Fibroblast of lung (primary cell): Measurements from ENCODE around the gene ACSS3.

ENCODE experiments used
- EZH2 ChIP-seq: IDR thresholded peaks from 2 replicates; pipeline ENCODE4 v1.5.1; 2012; ENCODE audit warnings: low read length, control low read depth, mild to moderate bottlenecking; ENCODE audit errors: missing control alignments
- TF ChIP-seq, protein P1 (sequence below), 2 donors: IDR thresholded peaks in 1 of 2; conservative IDR thresholded peaks in 1 of 2; 1 replicate in 1 of 2; 2 replicates in 1 of 2; pipeline ENCODE4 v1.5.1; 2011 to 2012; ENCODE audit warnings: low read length in 2 of 2, control low read depth in 1 of 2, inconsistent platforms in 1 of 2, low read depth in 1 of 2, mild to moderate bottlenecking in 1 of 2

DNA sequence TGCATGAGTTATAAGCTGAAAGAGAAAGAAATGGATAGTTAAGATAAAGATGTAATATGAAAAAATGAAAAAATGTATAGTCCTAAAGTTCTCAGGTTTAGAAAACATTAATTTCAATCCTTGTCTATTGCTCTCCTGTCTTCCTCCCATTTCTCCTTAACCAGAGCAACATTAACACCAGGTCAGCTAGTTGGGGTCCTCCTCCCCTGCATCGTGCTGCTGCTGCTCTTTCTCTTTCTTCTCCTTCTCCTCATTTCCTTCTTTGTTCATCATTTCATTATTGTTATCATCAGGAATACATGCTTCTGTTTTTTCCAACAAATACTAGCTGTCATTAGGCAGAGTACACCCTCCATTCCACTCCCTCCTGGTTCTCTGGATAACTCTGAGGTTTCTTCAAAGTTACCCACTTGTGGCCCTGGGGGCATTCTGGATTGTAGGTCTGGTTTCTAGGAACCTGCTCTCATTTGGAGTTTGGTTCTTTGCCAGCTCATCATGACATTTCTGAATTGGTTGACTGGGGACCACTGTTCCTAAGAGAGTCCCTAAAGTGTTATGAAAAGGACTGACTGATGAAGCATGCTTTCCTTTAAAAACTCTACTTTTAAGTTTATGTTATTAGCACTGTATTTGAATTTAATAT is 17.0 kb downstream of the ACSS3 start:
- no peak for TF ChIP-seq EZH2
- TF ChIP-seq, protein P1, sequence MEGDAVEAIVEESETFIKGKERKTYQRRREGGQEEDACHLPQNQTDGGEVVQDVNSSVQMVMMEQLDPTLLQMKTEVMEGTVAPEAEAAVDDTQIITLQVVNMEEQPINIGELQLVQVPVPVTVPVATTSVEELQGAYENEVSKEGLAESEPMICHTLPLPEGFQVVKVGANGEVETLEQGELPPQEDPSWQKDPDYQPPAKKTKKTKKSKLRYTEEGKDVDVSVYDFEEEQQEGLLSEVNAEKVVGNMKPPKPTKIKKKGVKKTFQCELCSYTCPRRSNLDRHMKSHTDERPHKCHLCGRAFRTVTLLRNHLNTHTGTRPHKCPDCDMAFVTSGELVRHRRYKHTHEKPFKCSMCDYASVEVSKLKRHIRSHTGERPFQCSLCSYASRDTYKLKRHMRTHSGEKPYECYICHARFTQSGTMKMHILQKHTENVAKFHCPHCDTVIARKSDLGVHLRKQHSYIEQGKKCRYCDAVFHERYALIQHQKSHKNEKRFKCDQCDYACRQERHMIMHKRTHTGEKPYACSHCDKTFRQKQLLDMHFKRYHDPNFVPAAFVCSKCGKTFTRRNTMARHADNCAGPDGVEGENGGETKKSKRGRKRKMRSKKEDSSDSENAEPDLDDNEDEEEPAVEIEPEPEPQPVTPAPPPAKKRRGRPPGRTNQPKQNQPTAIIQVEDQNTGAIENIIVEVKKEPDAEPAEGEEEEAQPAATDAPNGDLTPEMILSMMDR (conservative IDR thresholded peaks at IDR 0.05 in 1 of 2, IDR thresholded peaks at IDR 0.05 in 1 of 2; ENCODE audit: low read depth in 1 of 2, low read length in 2 of 2), result no peak
